IMR-90 (cell line): Measurements from ENCODE around the gene FNDC1. TPM values are rescaled to one million over a fixed set of nuclear protein-coding genes. Genes with fewer than 3 reads are reported as not detected.
A peak's percentile ranks its signal among the peaks of the same experiment; 100 is the strongest.

ENCODE experiments used
- ATAC-seq: fragments of 200-7000 bp; cut with Tn5 transposase; 2 replicates; pipeline ENCODE4 v1.9.1; 2020; ENCODE audit warnings: low read depth, mild to moderate bottlenecking, moderate library complexity
- BruUV-seq: library from RNA; stranded (reverse); fragments of 400-500 nt; replicated peaks from 2 replicates; lab custom pipeline; 2021; lab: Mats Ljungman, UMichigan
- CTCF ChIA-PET: fragments of 300-600 bp; formaldehyde crosslinking; extraction: SDS; loops from one replicate; lab custom pipeline; 2021; ENCODE audit warnings: antibody characterized with exemption; lab: Yijun Ruan, JAX
- POLR2A ChIA-PET: fragments of 300-600 bp; sonication (Branson Sonifier 250); formaldehyde crosslinking; loops from one replicate; lab custom pipeline; 2022; ENCODE audit warnings: antibody characterized with exemption; ENCODE audit not compliant: unreplicated experiment; lab: Charles Lee
- DNase-seq: peaks from one replicate; pipeline ENCODE4 v3.0.0; 2013
- H2AFZ ChIP-seq: replicated peaks from 2 replicates; pipeline ENCODE3; 2013; ENCODE audit warnings: low read length, mild to moderate bottlenecking; ENCODE audit not compliant: poor library complexity
- H2AK5ac ChIP-seq: 2 replicates; pipeline ENCODE4 v1.6.1; 2013; ENCODE audit warnings: low read depth, low read length, inconsistent platforms
- H2AK9ac ChIP-seq: replicated peaks from 2 replicates; pipeline ENCODE3; 2013; ENCODE audit warnings: mild to moderate bottlenecking, low read depth, low read length, moderate library complexity; ENCODE audit not compliant: poor library complexity
- H2BK120ac ChIP-seq: 2 replicates; pipeline ENCODE4 v1.6.1; 2013; ENCODE audit warnings: low read depth, low read length, inconsistent platforms
- H2BK15ac ChIP-seq: 3 replicates; pipeline ENCODE4 v1.6.1; 2013; ENCODE audit warnings: low read depth, low read length, inconsistent platforms
- H2BK20ac ChIP-seq: 2 replicates; pipeline ENCODE4 v1.6.1; 2013; ENCODE audit warnings: low read depth, mild to moderate bottlenecking, inconsistent platforms, low read length, moderate library complexity
- H2BK5ac ChIP-seq: 2 replicates; pipeline ENCODE4 v1.6.1; 2013; ENCODE audit warnings: mild to moderate bottlenecking, low read depth, low read length, inconsistent platforms; ENCODE audit not compliant: poor library complexity, severe bottlenecking
- H3K14ac ChIP-seq: replicated peaks from 2 replicates; pipeline ENCODE4 v1.6.1; 2013; ENCODE audit warnings: low read depth, low read length, inconsistent platforms
- H3K18ac ChIP-seq: 2 replicates; pipeline ENCODE4 v1.6.1; 2013; ENCODE audit warnings: low read depth, low read length, control low read depth
- H3K23ac ChIP-seq: 2 replicates; pipeline ENCODE4 v1.6.1; 2013; ENCODE audit warnings: low read depth, low read length, inconsistent platforms
- H3K27ac ChIP-seq: 2 replicates; pipeline ENCODE4 v1.5.1; 2013; ENCODE audit warnings: mild to moderate bottlenecking, control low read depth, low read length; ENCODE audit not compliant: insufficient read depth
- H3K27me3 ChIP-seq: 2 replicates; pipeline ENCODE4 v1.6.1; 2013; ENCODE audit warnings: low read length; ENCODE audit not compliant: control insufficient read depth, insufficient read depth
- H3K36me3 ChIP-seq: 2 replicates; pipeline ENCODE4 v1.6.1; 2013; ENCODE audit warnings: low read length, mixed read lengths; ENCODE audit not compliant: control insufficient read depth, insufficient read depth
- H3K4ac ChIP-seq: 2 replicates; pipeline ENCODE4 v1.6.1; 2013; ENCODE audit warnings: low read depth, low read length, inconsistent platforms
- H3K4me1 ChIP-seq: 2 replicates; pipeline ENCODE4 v1.6.1; 2013; ENCODE audit warnings: low read length, mixed read lengths; ENCODE audit not compliant: control insufficient read depth, insufficient read depth
- H3K4me2 ChIP-seq: 2 replicates; pipeline ENCODE4 v1.6.1; 2013; ENCODE audit warnings: low read depth, mild to moderate bottlenecking, control low read depth, low read length, moderate library complexity
- H3K4me3 ChIP-seq: 2 replicates; pipeline ENCODE4 v1.5.1; 2013; ENCODE audit warnings: low read depth, mild to moderate bottlenecking, control low read depth, low read length, moderate library complexity; ENCODE audit not compliant: insufficient read depth
- H3K56ac ChIP-seq: 2 replicates; pipeline ENCODE4 v1.6.1; 2013; ENCODE audit warnings: low read length, inconsistent platforms; ENCODE audit not compliant: insufficient read depth; ENCODE audit errors: extremely low read depth
- H3K79me1 ChIP-seq, 2 experiments: 2 replicates each; pipeline ENCODE4 v1.6.1; 2013; ENCODE audit warnings: low read length in 2 of 2, inconsistent platforms in 1 of 2, low read depth in 1 of 2
- H3K9ac ChIP-seq: 2 replicates; pipeline ENCODE4 v1.6.1; 2013; ENCODE audit warnings: low read depth, low read length, control low read depth
- H3K9me1 ChIP-seq: 2 replicates; pipeline ENCODE4 v1.6.1; 2013; ENCODE audit warnings: low read length, inconsistent platforms; ENCODE audit not compliant: insufficient read depth
- H3K9me3 ChIP-seq: 2 replicates; pipeline ENCODE4 v1.6.1; 2013; ENCODE audit warnings: low read length; ENCODE audit not compliant: control insufficient read depth, insufficient read depth
- H4K20me1 ChIP-seq: 2 replicates; pipeline ENCODE4 v1.6.1; 2013; ENCODE audit warnings: low read length, inconsistent platforms; ENCODE audit not compliant: insufficient read depth
- H4K5ac ChIP-seq: 2 replicates; pipeline ENCODE4 v1.6.1; 2013; ENCODE audit warnings: mild to moderate bottlenecking, low read depth, low read length, control low read depth
- H4K8ac ChIP-seq, 2 experiments: 2 replicates each; pipeline ENCODE4 v1.6.1; 2013; ENCODE audit warnings: low read depth in 2 of 2, low read length in 2 of 2, control low read depth in 1 of 2, inconsistent platforms in 1 of 2
- H4K91ac ChIP-seq: 2 replicates; pipeline ENCODE4 v1.6.1; 2013; ENCODE audit warnings: low read depth, low read length, inconsistent platforms; ENCODE audit not compliant: insufficient read depth
- POLR2A ChIP-seq: IDR thresholded peaks from 2 replicates; pipeline ENCODE4 v1.6.1; 2012; ENCODE audit warnings: mild to moderate bottlenecking, low read depth, low read length
- RCOR1 ChIP-seq: IDR thresholded peaks from 2 replicates; pipeline ENCODE4 v1.6.1; 2012; ENCODE audit warnings: mild to moderate bottlenecking, low read length, improper control_type of control experiment; ENCODE audit not compliant: insufficient replicate concordance
- whole genome bisulfite sequencing, 2 experiments: methylation state at CpG; one replicate each; pipeline versions ENCODE4 v1.1.5 to v1.1.7; 2013; ENCODE audit warnings: missing lambda C conversion rate in 2 of 2; ENCODE audit not compliant: insufficient read length in 1 of 2; ENCODE audit errors: extremely low coverage in 2 of 2; 5-methylcytosine and 5-hydroxymethylcytosine counted together
- dilution Hi-C: fragments of 300-500 bp; cut with HindIII; formaldehyde crosslinking; loops from one replicate; pipeline ENCODE4 v1.14.3; 2018; ENCODE audit warnings: low sequenced_read_pairs; ENCODE audit not compliant: unreplicated experiment
- in situ Hi-C: fragments of 300-500 bp; cut with MboI; formaldehyde crosslinking; loops from 3 replicates; pipeline ENCODE4 v1.14.3; 2019; ENCODE audit warnings: low sequenced_read_pairs, inconsistent platforms, mixed read lengths
- intact Hi-C: fragments of 100-400 bp; cut with micrococcal nuclease; formaldehyde crosslinking; loops from 2 replicates; pipeline ENCODE4 v1.10.0; 2022
- polyA plus RNA-seq, 3 experiments: library from polyadenylated mRNA; depleted of rRNA; stranded (reverse); fragments of >200 nt; gene quantifications; 2 replicates each; pipeline ENCODE4 v1.2.3, GENCODE V29; 2012; ENCODE audit warnings: low replicate concordance in 1 of 3
- total RNA-seq: library from RNA; depleted of rRNA; stranded (reverse); fragments of >200 nt; gene quantifications from 2 replicates; pipeline ENCODE4 v1.2.3, GENCODE V29; 2012

FNDC1 gene
- total and polyA plus RNA-seq, 2 of the 4 experiments (the other 2 are of a cell fraction): 0.03 TPM; not detected in 1

DNA sequence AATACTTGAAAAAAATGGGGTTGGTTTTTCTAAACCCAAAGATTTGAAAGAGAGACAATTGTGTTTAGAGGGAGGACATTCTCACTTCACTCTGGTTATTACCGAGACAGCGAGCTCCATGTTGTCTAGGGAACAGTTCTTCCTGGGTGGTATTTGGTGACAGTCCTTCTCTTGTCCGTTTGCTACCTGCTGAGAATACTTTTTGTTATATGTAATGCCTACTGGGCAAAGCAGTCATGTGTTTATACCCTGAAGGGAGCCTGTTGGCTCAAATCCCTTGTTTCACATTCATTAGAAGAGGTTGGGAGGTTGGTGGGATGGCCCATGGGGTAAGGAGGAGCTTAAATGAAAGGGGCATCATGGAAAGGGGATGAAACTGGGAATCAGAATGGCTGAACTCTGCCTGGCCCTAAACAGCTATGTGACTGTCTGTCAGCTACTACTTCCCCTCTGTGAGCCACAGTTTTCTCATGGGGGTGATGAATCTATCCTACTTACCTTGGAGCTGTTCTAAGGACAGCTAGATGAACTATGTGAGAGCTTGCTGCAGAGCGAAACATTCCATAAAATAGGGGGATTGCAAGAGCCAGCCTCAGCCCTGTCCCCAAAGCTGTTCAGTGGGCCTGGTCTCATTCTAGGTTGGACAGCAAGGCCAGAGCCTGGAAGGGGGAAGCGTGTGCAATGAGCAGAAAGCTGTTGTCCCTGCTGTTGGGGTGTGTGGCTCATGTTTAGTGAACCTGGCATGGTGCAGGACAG is 43.5 kb downstream of the FNDC1 start:
- Histone ChIP-seq H2AFZ (peak overlapping the region; percentile 46), H3K56ac (no peak overlapping the region), H3K4ac (no peak overlapping the region), H2BK15ac (no peak overlapping the region), H3K27ac (no peak overlapping the region), H3K9ac (no peak overlapping the region), H3K9me3 (no peaks in the 10 kb centered on the region), H3K18ac (no peak overlapping the region), H3K4me3 (no peak overlapping the region), H2BK20ac (no peak overlapping the region), H4K20me1 (no peaks in the 10 kb centered on the region), H4K8ac (no peak overlapping the region), H3K36me3 (no peaks in the 10 kb centered on the region), H3K23ac (no peak overlapping the region), H4K5ac (no peak overlapping the region), H3K79me1 (no peaks in the 10 kb centered on the region), H3K14ac (no peak overlapping the region), H3K4me2 (no peak overlapping the region), H4K91ac (no peak overlapping the region), H3K27me3 (no peaks in the 10 kb centered on the region), H2AK9ac (no peak overlapping the region), H2BK5ac (no peak overlapping the region), H3K9me1 (no peaks in the 10 kb centered on the region), H2BK120ac (no peak overlapping the region), H2AK5ac (no peak overlapping the region), H3K4me1 (no peaks in the 10 kb centered on the region)
- ChIA-PET CTCF (no interaction called here), POLR2A (no interaction called here)
- BruUV-seq: no TSS peak
- in situ Hi-C loops: no loop called here
- dilution Hi-C loops: no loop called here
- DNase-seq (no peak), ATAC-seq (no peak)
- intact Hi-C loops: no loop called here
- WGBS, 2 experiments: no CpG with 5 or more reads among the region's 5 CpGs
- TF ChIP-seq POLR2A (no peak), RCOR1 (no peak)
